ENCODE measurements around the gene VSTM2L.

The VSTM2L gene

DNA sequence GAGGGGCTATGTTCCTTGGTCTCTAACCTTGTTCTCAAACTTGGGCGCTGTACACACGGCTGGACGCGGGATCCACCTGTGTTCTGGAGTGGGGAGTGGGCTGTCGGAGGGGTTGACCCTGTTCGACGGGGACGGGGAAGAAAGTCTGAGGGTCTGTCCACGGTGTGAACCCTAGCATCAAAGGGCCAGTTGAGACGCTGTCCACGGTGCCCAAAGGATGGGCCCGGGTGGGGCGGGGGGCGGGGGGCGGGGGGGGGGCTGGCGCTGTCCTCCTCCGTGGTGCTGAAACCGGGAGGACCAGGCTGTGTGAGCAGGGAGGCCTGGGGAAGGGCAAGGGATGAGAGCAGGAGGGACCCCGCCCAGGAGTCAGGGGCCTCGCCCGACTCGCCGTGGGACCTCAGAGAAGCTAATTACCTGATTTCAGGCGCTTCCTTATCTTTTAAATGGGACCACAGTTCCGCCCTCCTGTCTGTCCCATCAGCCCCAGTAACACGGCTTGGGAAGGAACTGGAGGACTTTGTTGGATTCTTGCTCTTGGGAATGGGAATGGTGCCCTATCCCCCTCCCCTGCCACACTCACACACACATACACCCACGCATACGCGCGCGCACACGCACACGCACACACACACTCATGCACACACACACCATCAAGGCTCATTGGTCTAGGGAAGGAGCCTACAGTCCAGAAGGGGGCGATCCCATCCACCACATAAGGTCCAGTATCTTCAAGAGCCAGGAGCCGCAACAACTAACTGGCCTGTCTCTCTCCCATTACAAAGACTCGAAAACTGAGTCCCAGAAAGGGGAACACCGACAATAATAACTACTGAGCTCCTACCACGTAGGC, 1.0 kb upstream of the VSTM2L start:
- no peak for DNase-seq

DNA sequence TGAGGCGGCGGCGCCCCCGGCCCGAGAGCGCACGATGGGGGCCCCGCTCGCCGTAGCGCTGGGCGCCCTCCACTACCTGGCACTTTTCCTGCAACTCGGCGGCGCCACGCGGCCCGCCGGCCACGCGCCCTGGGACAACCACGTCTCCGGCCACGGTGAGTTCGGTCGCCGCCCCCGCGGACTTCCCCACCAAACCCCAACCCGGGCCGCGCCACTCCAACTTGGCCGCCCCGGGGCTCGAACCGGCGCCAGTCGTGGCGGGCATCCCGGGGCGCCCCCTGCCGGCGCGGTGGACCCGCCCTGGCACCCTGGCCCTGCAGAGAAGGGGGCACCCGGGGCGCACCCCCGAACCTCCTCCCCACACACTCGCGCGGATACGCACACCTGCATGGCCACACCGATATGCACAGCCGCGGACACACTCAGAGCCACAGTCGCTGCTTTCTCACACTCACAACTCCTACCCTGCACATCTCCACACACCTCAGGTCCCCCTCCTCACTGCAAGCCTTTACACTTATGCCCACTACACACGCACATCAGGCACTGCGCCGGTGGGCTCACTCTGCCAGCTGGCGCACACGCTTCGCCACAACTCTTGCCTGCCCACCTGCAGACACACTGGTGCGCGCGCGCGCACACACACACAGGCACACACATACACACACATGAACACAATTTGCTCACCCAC, 535 bp downstream of the VSTM2L start:
- no peak for DNase-seq

DNA sequence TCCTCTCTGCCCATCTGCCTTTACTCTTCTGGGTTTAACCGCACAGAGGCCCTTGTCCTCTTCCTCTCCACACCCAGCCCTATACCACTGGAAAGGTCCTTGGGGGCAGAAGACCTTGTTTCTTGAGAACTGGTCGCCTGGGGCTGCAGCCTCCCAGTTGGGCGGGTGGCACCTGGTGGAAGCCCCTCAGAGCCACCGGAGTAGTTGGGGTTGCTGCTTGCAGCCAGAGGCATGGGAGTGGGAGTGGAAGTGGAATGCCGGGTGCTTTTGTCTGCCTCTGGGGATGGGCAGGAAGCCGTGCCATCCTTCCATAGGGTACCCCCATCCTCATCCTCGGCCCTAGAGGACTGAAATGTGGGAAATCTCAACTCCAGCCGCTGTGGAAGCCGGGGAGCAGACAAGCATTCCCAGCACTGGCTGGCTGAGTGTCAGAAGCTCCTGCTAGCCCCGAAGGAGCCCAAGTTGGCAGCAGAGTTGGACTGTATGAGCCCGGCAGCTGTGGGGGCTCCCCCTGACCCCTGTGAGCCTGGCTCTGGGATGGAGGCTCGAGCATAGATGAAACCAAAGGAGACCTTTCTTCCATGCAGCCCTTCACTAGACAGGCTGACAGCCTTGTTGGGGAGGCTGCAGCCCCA, 1.2 kb downstream of the VSTM2L start:
- DNase-seq = no peak

DNA sequence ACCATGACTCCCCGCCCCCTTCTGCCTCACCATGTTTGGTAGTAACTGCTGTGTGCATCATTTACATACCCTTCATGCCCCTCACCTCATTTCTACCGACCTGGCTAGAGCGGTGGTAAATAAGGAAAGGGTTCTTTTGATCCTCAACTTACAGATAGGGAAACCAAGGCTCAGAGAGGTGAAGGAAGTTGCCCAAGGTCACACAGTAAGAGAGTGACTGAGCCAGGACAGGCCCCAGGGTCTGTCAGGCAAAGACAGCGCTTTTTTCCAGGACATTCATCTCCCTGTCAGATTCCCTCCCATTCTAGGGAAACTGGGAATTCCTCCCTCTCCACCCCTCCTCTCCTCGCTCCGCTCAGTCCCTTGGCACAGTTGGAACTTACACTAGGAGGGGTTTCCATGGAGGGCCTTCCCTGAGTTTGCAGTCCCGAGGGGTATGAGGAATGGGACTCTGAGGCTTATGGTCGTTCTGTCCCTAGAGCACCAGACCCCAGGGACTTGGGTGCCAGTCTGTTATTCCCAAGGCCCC, 2.0 kb downstream of the VSTM2L start:
- no peak for DNase-seq

DNA sequence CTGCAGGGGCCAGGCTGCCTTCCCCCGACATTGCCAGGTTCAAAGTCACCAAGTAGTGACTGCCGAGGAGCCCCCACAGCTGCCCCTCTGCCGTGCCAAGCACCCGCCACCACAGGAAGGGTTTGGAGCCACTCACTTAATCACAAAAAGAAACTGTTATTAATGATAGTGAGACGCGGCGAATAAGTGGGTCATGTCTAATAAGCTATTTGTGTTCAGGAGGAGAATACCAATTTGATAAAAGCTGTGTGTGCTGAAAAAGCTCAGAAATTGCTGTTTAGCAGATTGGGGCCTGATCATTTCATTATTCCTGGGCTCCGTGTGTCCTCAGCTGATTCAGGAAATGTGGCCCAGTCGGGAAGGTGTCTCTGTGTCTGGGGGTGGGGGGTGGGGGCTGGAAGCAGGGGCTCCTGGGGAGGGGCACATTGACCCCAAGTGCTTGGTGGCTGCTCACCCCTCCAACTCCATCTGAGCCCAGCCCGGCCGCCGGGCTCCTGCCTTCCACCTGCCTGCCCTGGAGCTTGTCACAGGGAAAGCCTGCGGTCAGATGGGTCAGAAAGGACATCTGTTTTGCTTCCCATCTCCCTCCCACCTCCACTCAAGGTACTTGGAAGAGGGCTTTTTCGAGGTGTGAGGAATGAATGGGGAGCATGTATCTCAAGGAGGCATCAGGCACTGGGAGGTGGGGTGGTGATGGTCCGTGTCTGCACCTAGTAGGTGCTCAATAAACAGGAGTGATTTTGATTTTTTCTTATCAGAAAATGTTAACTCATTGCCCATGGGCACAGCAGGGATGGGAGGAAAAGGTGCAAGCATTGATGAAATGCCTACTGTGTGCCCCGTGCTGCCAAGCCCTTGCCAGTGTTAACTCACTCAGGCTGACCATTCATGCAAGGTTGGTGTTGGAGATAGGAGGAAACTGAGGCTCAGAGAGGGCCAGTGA, 3.0 kb downstream of the VSTM2L start:
- no peak for DNase-seq

DNA sequence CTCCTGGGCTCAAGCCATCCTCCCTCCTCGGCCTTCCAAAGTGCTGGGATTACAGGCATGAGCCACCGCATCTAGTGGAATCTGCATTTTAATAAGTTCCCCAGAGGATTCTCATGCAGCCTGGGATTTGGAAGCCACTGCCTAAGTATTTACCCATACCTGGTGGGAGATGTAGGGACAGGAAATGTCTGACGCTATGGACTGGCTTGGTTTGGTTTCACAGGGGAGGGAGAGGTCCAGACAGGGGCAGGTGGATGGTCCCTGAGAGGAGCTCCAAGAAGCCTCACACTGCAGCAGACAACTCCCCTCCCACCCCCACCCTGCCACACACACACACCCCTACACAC, 4.4 kb downstream of the VSTM2L start:
- DNase-seq = no peak

DNA sequence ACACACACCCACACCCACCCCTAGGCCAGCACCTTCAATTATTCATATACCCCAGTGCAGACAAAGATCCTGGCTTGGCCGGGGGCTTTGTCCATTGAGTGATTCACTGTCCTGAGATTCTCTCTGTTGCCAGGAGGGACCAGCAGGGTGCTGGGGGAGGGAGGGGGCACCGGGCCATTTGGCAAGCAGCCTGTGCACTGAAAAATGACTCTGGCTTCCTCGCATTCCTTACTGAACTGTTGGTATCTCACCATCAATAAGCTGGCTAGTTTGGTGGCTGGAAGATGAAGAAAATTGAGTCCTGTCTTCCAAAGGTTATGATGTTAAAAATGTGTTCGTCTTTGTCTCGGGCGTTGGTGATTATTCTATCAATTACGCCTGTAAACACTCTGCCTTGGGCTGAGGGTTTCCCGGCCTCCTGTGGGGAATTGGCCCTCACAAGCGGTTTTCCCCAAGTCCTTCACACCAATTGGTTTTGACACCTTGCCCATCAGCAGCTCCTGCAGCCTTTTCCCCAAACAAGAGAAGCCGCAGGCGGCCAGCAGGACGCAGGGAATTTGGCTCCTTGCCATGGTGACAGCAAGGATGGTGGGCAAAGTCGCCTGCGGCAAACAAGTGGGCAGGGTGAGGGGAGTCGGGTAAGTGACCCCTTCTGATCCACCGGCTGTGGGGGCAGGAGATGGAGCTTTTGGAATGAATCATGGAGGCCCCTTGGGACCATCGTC, 4.9 kb downstream of the VSTM2L start:
- no peak for DNase-seq

DNA sequence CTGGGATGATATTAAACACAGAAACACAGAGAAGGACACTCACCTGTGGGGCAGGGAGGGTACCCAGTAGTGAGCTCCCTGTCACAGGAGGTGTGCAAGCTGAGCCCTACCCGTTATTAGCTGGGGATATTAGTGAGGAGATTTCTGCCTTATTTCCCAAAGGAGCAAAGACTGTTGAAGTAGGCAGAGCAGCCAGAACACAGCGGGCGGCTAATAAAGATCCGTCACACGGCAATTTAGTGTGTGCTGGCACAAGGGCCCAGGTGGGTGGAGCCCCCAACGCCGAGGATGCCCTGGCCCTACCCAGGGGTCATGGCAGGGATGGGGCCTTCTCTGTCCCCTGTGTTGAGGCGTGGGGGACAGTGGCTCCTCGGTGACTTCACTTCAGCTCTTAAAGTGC, 8.3 kb downstream of the VSTM2L start:
- no peak for DNase-seq

DNA sequence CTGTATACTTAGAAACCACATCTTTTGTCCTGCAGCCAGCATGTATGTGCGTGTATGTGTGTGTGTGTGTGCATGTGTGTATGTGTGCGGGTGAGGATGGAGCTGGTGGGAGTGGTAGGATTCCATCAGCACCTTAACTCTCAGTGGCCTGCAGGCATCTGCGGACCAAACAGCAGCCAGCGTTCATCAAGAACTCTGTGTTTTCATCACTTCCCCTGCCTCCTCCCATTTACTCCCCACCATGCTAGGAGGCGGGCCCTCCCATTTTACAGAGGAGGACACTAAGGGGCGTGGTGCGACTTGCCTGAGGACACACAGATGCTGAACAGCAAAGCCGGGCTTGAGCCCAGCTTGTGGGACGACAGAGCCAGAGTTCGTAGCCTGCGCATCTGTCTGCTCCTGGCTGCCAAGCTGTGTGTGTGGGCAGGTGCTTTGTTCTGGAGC, 8.9 kb downstream of the VSTM2L start:
- no peak for DNase-seq

DNA sequence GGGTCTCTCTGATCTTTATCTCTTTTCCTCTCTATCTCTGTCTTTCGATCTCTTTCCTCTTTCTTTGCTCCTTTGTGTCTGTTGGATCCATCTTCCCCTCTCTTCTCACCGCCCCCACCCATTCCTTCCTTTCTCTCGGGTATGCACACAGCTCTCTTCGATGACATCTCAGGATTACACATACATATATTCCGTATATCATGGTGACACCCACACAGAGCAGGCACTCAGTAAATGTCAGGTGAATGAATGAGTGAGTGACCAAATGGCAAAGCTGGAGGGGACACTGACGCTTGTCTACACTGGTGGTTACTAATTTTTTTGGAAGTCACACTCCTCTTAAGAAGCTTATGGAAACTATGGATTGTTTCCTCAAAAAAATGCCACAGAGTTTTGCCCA, 9.9 kb downstream of the VSTM2L start:
- DNase-seq = no peak

DNA sequence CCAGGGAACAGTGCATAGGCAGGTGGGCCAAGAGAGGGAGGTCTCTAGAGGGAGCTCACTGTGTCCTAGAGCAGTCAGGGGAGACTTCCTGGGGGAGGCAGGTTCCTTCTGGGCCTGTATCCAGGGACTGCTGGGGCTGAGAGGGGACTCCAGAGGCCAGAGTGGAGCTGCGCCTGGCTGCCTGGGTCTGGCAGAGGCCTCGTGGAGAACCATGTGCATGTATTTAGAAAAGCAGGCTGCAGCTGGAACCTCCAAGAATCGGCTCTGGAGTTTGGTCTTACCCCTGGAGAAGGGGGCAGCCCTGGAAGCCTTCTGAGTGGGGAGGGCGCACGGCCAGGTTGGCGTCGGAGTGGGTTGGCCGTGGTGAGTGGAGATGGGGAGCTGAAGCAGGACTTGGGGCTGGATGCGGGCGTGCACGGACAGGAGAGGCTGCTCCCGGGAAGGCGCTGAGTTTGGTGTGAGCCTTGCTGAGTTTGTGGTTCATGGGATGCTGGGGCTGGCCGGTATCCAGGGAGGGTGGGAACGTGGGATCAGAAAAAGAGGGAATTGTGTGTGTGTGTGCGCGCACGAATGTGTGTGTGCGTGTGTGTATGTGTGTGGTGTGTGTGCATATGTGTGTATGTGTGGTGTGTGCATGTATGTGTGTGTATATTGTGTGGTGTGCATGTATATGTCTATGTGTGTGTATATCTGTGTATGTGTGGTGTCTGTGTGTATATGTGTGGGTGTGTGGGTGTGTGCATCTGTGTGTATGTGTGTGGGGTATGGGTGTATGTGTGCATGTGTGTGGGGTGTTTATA, 10.8 kb downstream of the VSTM2L start:
- no peak for DNase-seq

DNA sequence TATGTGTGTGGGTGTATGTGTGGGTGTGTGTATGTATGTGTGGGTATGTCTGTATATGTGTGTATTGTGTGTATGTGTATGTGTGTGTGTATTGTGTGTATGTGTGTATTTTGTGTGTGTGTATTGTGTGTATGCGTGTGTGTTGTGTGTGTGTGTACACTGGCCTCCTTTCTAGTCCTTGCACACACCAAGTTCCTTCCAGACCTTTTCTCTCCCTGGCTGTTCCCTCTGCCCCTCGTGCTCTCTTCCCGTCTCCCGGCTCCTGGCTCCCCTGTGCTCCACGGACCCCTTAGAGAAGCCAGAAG, 11.4 kb downstream of the VSTM2L start:
- DNase-seq = no peak

DNA sequence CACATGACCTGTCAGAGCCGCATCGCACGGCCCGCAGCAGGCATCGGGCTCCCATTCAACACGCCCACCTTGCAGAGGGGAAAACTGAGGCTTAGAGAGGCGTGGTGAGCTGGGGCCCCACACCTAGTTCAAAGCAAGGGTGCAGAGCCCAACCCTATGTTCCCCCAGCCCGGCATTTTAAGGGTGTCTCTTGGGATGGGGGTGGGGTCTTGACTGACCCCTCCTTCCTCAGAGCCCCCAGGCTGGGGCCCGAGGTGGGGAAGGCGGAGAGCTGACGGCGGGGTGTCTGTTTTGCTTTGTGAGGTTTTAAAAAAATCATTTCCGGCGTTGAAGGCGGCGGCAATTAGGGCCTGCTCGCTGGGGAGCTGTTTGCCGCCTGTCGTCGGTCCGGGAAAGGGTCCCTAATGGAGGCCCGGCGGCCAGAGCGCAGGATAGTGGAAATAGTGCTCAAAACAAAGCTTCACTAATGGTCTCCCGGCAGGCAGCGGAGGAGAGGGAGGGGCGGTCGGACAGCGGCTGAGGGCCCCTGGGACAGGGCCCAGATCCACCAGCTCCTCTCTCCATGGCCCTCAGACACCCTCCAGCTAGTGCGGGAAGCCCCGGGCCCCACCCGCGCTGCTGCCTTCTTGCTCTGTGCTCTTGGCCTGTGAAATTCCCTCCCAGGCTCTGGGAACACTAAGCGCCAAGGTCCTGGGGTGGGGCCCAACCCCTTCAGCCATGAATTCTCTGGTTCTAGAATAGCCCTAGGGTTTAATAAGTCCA, 11.9 kb downstream of the VSTM2L start:
- DNase-seq = no peak

DNA sequence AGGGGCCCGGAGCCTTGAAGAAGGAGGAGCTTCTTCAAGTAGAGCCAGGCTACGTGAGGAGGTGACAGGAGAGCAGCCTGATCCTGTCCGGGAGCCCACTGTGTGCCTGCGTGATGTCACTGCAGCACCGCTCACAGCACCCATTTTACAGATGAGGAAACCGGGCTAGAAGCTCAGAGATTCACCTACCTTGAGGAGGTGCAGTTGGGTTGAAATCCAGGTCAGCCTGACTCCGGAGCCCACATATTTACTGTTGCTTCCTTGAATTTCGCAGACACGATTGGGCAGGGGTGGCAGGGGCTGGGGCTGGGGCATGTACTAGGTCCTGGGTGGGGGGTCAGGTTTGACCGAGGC, 12.5 kb downstream of the VSTM2L start:
- no peak for DNase-seq

DNA sequence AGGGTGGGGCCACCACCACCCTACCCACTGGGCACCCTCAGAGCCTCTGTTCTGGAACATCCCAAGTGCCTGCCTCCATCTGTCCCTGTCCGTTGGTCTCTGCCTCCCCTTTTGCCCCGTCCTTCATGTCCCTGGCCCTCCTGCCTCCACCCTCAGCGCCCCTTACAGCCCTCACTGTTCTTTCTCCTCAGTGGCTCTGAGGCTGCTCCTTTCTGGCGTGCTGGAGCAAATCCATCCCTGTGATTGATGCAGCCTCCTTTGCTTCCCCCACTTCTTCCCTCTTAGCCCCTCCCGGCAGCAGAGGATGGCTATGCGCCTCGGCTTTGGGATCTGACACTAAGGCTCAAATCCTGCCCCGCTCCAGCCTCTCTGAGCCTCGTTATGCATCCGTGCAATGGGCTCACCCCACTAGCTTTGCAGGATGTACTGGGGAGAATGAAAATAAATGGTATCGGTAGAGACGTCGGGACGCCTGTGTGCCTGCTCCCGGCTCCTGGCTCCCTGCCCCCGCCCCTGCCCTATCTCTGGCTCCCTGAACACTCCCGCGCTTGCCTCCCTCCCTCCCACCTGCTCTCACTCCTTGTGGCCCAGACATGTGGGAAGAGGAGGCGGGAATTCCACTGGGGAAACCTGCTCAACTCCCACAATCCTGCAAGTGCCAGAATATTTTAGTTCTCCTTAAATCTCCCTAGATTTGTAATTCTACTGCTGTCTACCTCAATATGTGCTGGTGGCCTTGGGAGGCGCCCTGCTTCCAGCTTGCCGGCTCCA, 13.1 kb downstream of the VSTM2L start:
- DNase-seq = no peak

DNA sequence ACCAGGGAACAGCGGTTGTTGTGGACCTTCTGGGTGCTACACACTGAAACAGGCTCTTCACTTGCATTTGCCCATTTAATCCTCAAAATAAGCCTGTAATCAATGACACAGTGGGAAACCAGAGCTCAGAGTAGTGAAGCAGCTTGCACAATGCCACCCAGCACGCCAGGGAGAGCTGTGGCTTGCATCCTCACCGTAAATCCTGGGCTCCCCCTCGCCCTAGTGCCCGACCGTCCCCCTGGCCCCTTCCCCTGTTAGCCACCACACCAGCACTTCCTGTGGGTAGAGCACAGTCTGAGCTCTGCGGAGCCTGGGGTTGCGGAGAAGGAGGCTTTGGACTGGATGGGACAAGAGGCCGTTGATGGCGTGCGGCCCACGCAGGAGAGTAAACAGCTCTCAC, 14.5 kb downstream of the VSTM2L start:
- DNase-seq = no peak

DNA sequence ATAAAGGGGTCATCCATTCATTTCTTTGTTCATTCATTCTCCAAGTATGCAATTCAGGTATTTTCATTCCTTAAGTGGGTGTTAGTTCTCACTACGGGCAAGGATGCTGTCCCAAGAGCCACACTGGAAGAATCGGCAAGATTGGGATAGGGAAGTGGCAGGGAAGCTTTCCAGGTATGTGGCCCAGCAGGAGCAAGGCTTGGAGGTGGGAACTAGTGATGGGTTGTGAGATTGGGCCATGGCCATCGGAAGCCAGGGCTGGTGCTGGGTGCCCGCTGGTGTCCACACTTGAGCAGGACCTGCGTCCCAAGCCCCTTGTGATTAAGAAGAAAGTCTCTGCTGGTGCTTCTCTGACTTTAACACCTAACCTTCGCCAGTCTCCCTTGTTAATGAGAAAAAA, 15.1 kb downstream of the VSTM2L start:
- DNase-seq = no peak

DNA sequence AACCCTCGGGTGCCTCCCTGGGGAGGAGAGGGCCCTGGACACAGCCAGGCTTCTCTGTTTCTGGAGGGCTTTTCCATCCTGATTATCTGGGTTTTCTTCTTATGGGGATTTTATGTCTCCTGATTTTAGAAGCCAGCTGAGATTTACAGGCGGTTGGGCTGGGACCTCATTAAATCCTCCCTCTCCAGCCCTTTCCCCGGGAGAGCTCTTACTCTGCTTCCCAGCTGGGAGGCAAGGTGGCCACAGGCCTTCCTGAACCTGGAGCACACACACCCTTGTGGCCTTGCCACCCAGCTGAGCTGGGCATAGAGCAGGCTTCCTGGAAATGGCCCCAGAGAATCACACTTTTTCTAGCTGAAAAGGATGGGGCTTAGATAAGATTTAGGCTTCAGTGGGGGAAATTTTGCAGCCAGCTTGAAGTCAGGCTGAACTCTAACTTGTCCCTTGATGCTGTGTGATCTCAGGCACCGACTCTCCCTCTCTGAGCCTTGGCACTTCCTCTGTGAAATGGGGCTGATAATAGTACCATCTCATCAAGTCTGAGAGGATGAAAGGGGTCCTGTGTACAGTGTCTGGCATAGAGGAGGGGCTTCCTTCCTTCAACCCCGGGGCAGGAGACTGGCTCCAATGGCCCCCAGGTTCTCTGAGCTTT, 16.6 kb downstream of the VSTM2L start:
- no peak for DNase-seq

DNA sequence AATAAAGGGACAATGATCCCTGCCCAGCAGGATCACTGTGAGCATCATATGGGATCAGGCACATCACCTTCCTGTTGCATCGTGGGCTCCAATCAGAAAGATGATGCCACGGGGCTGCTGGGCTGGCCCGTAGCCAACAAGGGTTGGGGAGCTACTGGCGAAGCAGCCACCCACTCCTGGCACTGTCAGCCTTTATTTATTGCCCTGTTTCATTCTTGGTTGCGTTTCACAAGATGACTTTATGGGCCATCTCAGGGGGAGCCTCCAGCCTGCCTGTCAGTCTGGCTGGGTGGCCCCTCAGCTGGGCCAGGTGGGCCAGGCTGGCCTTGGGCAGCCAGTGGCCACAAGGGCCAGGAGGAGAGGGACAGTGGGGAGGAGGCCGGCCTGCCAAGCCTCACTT, 17.3 kb downstream of the VSTM2L start:
- DNase-seq = no peak
